HG02981 (cell line): ENCODE data around the gene OR51E2.
A peak's percentile ranks its signal among the peaks of the same experiment; 100 is the strongest.
"Not testable (repeated sequence)": the region's sequence is repeated elsewhere in the genome, so short reads cannot be mapped to it uniquely, and the experiment has no call there.

Experiments used
- ATAC-seq: cut with Tn5 transposase; IDR thresholded peaks from one replicate; pipeline ENCODE4 v1.9.1; 2021; ENCODE audit warnings: mild to moderate bottlenecking, moderate library complexity; ENCODE audit not compliant: unreplicated experiment

Gene OR51E2

GRCh38 chr11:4697585-4697984, at the start of gene OR51E2:
OR51E2 (minus strand) TSS chr11:4697853; CDS start chr11:4682711, 15,142 bp downstream.
- no peak for ATAC-seq

- no peak for ATAC-seq
Measured at GRCh38 chr11:4740735-4741134, 43.1 kb upstream of the OR51E2 start.

GRCh38 chr11:4727171-4727570, 29.5 kb upstream of the OR51E2 start:
- no peak for ATAC-seq

- not testable (repeated sequence) for ATAC-seq
Measured at GRCh38 chr11:4722616-4723534, 25.2 kb upstream of the OR51E2 start.

GRCh38 chr11:4714300-4714699, 16.6 kb upstream of the OR51E2 start:
- ATAC-seq: no peak

GRCh38 chr11:4713241-4713640, 15.6 kb upstream of the OR51E2 start:
- no peak for ATAC-seq

- no peak for ATAC-seq
Measured at GRCh38 chr11:4704790-4705334, 7.2 kb upstream of the OR51E2 start.

GRCh38 chr11:4704054-4704789, 6.6 kb upstream of the OR51E2 start, which contains the start of gene MMP26:
MMP26 (plus strand) TSS chr11:4704784.
- peak; percentile 58 for ATAC-seq

- ATAC-seq: no peak
Measured at GRCh38 chr11:4700436-4700820, 2.8 kb upstream of the OR51E2 start.

- peak; percentile 76 for ATAC-seq
Measured at GRCh38 chr11:4699697-4700435, 2.2 kb upstream of the OR51E2 start.

GRCh38 chr11:4695442-4695841, 2.2 kb downstream of the OR51E2 start:
- no peak for ATAC-seq

- no peak for ATAC-seq
Measured at GRCh38 chr11:4684631-4685285, 12.9 kb downstream of the OR51E2 start.

GRCh38 chr11:4682623-4683419, 14.8 kb downstream of the OR51E2 start:
- no peak for ATAC-seq

- ATAC-seq: no peak
Measured at GRCh38 chr11:4680341-4680740, 17.3 kb downstream of the OR51E2 start.

- ATAC-seq: no peak
Measured at GRCh38 chr11:4677948-4678347, 19.7 kb downstream of the OR51E2 start.

GRCh38 chr11:4673781-4674180, 23.9 kb downstream of the OR51E2 start:
- no peak for ATAC-seq

- no peak for ATAC-seq
Measured at GRCh38 chr11:4672470-4672869, 25.2 kb downstream of the OR51E2 start.

GRCh38 chr11:4671741-4672140, 25.9 kb downstream of the OR51E2 start:
- no peak for ATAC-seq

GRCh38 chr11:4665424-4665823, 32.2 kb downstream of the OR51E2 start:
- no peak for ATAC-seq

- no peak for ATAC-seq
Measured at GRCh38 chr11:4664786-4665185, 32.9 kb downstream of the OR51E2 start.
